ENCODE data around the gene DGKZ. TPM values are rescaled to one million over a fixed set of nuclear protein-coding genes. Genes with fewer than 3 reads are reported as not detected.
"Not testable (repeated sequence)": the region's sequence is repeated elsewhere in the genome, so short reads cannot be mapped to it uniquely, and the experiment has no call there.

The DGKZ gene
- 100 to 1,000 TPM; 104 to 270 (median 200) TPM for total RNA-seq

- Histone ChIP-seq H3K4me3 (peak within 1 kb of the TSS; percentile 74 to 95 (median 84)), H3K36me3 (no peaks in the 10 kb centered on the region), H3K4me1 (peaks cover 3 to 53% (median 22%) of the 10 kb centered on the region in 4 donors), H3K9me3 (no peaks in the 10 kb centered on the region), H3K27ac (peak within 1 kb of the TSS; percentile 79 to 85 (median 82)), H3K27me3 (no peaks in the 10 kb centered on the region)
- DNase-seq = peak; percentile 81 to 94 (median 93)
- TF ChIP-seq POLR2A (IDR thresholded peaks at IDR 0.05) (peak in 1 of 2 donors; percentile 80), CTCF (IDR thresholded peaks at IDR 0.05) (peak; percentile 71 to 100 (median 98))
Measured at GRCh38 chr11:46346886-46347636, at the start of gene DGKZ. Gene DGKZ (plus strand): TSS chr11:46347463. CDS start chr11:46347660, 197 bp downstream.

- H3K9me3 ChIP-seq = no peaks in the 10 kb centered on the region
- no peak for TF ChIP-seq CTCF (IDR thresholded peaks at IDR 0.05)
- no peak for TF ChIP-seq POLR2A (IDR thresholded peaks at IDR 0.05)
- peaks cover 0 to 18% (median 7%) of the 10 kb centered on the region in 4 donors for H3K4me1 ChIP-seq
- DNase-seq = no peak
- H3K27me3 ChIP-seq = no peaks in the 10 kb centered on the region
- no peak overlapping the region for H3K4me3 ChIP-seq
- peaks cover 0 to 5% (median 0%) of the 10 kb centered on the region in 3 donors for H3K36me3 ChIP-seq
- H3K27ac ChIP-seq = peak overlapping the region in 1 of 4 donors; percentile 42
Measured at GRCh38 chr11:46298699-46299433, 48.4 kb upstream of the DGKZ start.

GRCh38 chr11:46299451-46299961, 47.8 kb upstream of the DGKZ start:
- Histone ChIP-seq H3K4me3 (no peak overlapping the region), H3K9me3 (no peaks in the 10 kb centered on the region), H3K27me3 (no peaks in the 10 kb centered on the region), H3K27ac (peak overlapping the region in 1 of 4 donors; percentile 42), H3K4me1 (peaks cover 0 to 18% (median 7%) of the 10 kb centered on the region in 4 donors), H3K36me3 (peaks cover 0 to 5% (median 0%) of the 10 kb centered on the region in 3 donors)
- no peak for DNase-seq
- TF ChIP-seq CTCF (IDR thresholded peaks at IDR 0.05) (no peak), POLR2A (IDR thresholded peaks at IDR 0.05) (no peak)

GRCh38 chr11:46300270-46300669, 47.0 kb upstream of the DGKZ start:
- H3K27ac ChIP-seq = no peak overlapping the region
- no peaks in the 10 kb centered on the region for H3K9me3 ChIP-seq
- no peaks in the 10 kb centered on the region for H3K27me3 ChIP-seq
- peaks cover 0 to 5% (median 0%) of the 10 kb centered on the region in 3 donors for H3K36me3 ChIP-seq
- H3K4me3 ChIP-seq = no peak overlapping the region
- TF ChIP-seq CTCF (IDR thresholded peaks at IDR 0.05) = no peak
- no peak for TF ChIP-seq POLR2A (IDR thresholded peaks at IDR 0.05)
- peaks cover 0 to 13% (median 6%) of the 10 kb centered on the region in 4 donors for H3K4me1 ChIP-seq
- DNase-seq = no peak

- no peak for TF ChIP-seq CTCF (IDR thresholded peaks at IDR 0.05)
- TF ChIP-seq POLR2A (IDR thresholded peaks at IDR 0.05) = no peak
- Histone ChIP-seq H3K9me3 (no peaks in the 10 kb centered on the region), H3K4me1 (no peaks in the 10 kb centered on the region), H3K36me3 (peaks cover 0 to 5% (median 0%) of the 10 kb centered on the region in 3 donors), H3K27ac (no peak overlapping the region), H3K27me3 (no peaks in the 10 kb centered on the region), H3K4me3 (no peak overlapping the region)
- no peak for DNase-seq
Measured at GRCh38 chr11:46302866-46303265, 44.4 kb upstream of the DGKZ start.

GRCh38 chr11:46304036-46304435, 43.2 kb upstream of the DGKZ start:
- H3K9me3 ChIP-seq, H3K36me3 ChIP-seq, H3K27ac ChIP-seq, H3K27me3 ChIP-seq, DNase-seq, H3K4me3 ChIP-seq, H3K4me1 ChIP-seq: not testable (repeated sequence)

All from Peyer's patch (tissue), 4 donors.